Right renal pelvis (tissue), 4 donors: ENCODE data around the gene TPM3. TPM values are rescaled to one million over a fixed set of nuclear protein-coding genes. Genes with fewer than 3 reads are reported as not detected.
A peak's percentile ranks its signal among the peaks of the same experiment; 100 is the strongest.
"Not testable (repeated sequence)": the region's sequence is repeated elsewhere in the genome, so short reads cannot be mapped to it uniquely, and the experiment has no call there.

Source experiments
- DNase-seq, 4 donors: peaks; one replicate each; pipeline ENCODE4 v3.0.0-alpha.2; 2013; ENCODE audit warnings: low read depth in 4 of 4, low spot score in 3 of 4, missing footprints in 1 of 4
- polyA plus RNA-seq, 4 donors: library from polyadenylated mRNA; unstranded; fragments of 120-200 nt; gene quantifications; one replicate each; pipeline ENCODE4 v1.2.1, GENCODE V29; 2013; ENCODE audit not compliant: insufficient read length in 4 of 4

TPM3 gene
- polyA plus RNA-seq, result 100 to 1,000 TPM; 262 to 286 (median 278) TPM

- DNase-seq, result no peak
Measured at GRCh38 chr1:154191990-154192461, at the start of gene TPM3. Gene TPM3 (minus strand): TSS chr1:154192100. CDS start chr1:154192018, 82 bp downstream.

GRCh38 chr1:154240294-154240833 is 48.5 kb upstream of the TPM3 start:
- no peak for DNase-seq

- no peak for DNase-seq
Measured at GRCh38 chr1:154239491-154239890, 47.6 kb upstream of the TPM3 start.

GRCh38 chr1:154237880-154238506 is 46.1 kb upstream of the TPM3 start:
- no peak for DNase-seq

- no peak for DNase-seq
Measured at GRCh38 chr1:154237435-154237834, 45.5 kb upstream of the TPM3 start.

GRCh38 chr1:154236855-154237254 is 45.0 kb upstream of the TPM3 start:
- no peak for DNase-seq

GRCh38 chr1:154233127-154233526 is 41.2 kb upstream of the TPM3 start:
- DNase-seq, result not testable (repeated sequence)

GRCh38 chr1:154231112-154231511 is 39.2 kb upstream of the TPM3 start:
- not testable (repeated sequence) for DNase-seq

- DNase-seq, result no peak
Measured at GRCh38 chr1:154225370-154225769, 33.5 kb upstream of the TPM3 start.

- DNase-seq, result no peak
Measured at GRCh38 chr1:154223621-154224020, 31.7 kb upstream of the TPM3 start.

GRCh38 chr1:154222918-154223317 is 31.0 kb upstream of the TPM3 start:
- no peak for DNase-seq

GRCh38 chr1:154222518-154222917 is 30.6 kb upstream of the TPM3 start:
- DNase-seq, result no peak

- peak in 2 of 4 donors; percentile 12 to 41 for DNase-seq
Measured at GRCh38 chr1:154221278-154222001, 29.5 kb upstream of the TPM3 start.

GRCh38 chr1:154220970-154221277 is 29.0 kb upstream of the TPM3 start:
- no peak for DNase-seq

GRCh38 chr1:154220071-154220969 is 28.4 kb upstream of the TPM3 start, which contains the start of gene UBAP2L:
Gene UBAP2L (plus strand): TSS chr1:154220955. CDS start chr1:154225124, 4,169 bp downstream.
- peak; percentile 98 to 99 (median 99) for DNase-seq

GRCh38 chr1:154219541-154219940 is 27.6 kb upstream of the TPM3 start:
- no peak for DNase-seq

GRCh38 chr1:154218545-154218944 is 26.6 kb upstream of the TPM3 start:
- no peak for DNase-seq

GRCh38 chr1:154213274-154213673 is 21.4 kb upstream of the TPM3 start:
- no peak for DNase-seq

- no peak for DNase-seq
Measured at GRCh38 chr1:154212083-154212482, 20.2 kb upstream of the TPM3 start.

GRCh38 chr1:154208677-154209388 is 16.9 kb upstream of the TPM3 start:
- no peak for DNase-seq
